BJ (cell line): ENCODE results near the gene RCOR1. TPM values are rescaled to one million over a fixed set of nuclear protein-coding genes. Genes with fewer than 3 reads are reported as not detected.

ENCODE experiments used
- CTCF ChIA-PET: fragments of 350-600 bp; formaldehyde crosslinking; extraction: SDS; loops from one replicate; lab custom pipeline; 2021; ENCODE audit warnings: antibody characterized with exemption, inconsistent platforms; lab: Yijun Ruan, JAX
- POLR2A ChIA-PET: fragments of 300-600 bp; sonication (Branson Sonifier 250); formaldehyde crosslinking; extraction: SDS; loops from one replicate; lab custom pipeline; 2021; ENCODE audit warnings: antibody characterized with exemption; lab: Charles Lee
- DNase-seq: peaks from one replicate; pipeline ENCODE4 v3.0.0-alpha.2; 2011; ENCODE audit warnings: low read depth
- H3K27me3 ChIP-seq: 2 replicates; pipeline ENCODE4 v1.6.0; 2011; ENCODE audit warnings: low read length; ENCODE audit not compliant: control insufficient read depth, insufficient read depth
- H3K36me3 ChIP-seq: 2 replicates; pipeline ENCODE4 v1.5.1; 2011; ENCODE audit warnings: low read length; ENCODE audit not compliant: control insufficient read depth, insufficient read depth
- H3K4me3 ChIP-seq: 2 replicates; pipeline ENCODE4 v1.5.1; 2011; ENCODE audit warnings: low read depth, mild to moderate bottlenecking, control low read depth, low read length
- polyA plus RNA-seq: library from polyadenylated mRNA; depleted of rRNA; stranded (reverse); fragments of >200 nt; gene quantifications from 2 replicates; pipeline ENCODE4 v1.2.3, GENCODE V29; 2011
- TF ChIP-seq, protein P1 (sequence below): IDR thresholded peaks from 2 replicates; pipeline ENCODE4 v1.5.1; 2011; ENCODE audit warnings: low read depth, mild to moderate bottlenecking, control low read depth, inconsistent platforms, low read length, moderate library complexity; ENCODE audit not compliant: insufficient read depth

Gene RCOR1
- polyA plus RNA-seq, 1 experiment: 7.9 TPM

DNA sequence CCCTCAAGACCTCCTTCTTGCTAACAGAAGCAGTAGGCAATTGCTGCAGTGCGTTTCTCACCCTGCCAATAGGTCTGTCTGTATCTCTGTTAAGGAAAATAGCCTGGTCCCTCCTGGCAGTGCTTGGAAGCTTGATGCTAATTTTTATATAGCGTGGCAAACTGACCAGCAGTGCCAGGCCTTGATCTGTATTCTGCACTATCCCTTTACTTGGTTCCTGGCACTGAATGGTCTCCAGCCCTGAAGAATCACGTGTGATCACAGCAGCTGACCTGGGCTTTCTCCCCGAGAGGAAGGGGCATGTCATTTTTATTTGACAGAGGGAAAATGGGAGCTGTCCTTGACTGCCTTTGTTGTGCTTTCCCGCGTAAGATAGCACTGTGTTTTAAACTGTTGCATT, 136.1 kb downstream of the RCOR1 start:
- ChIA-PET CTCF (interaction anchor here (1.2 to 1.5 kb wide), 2 partner anchors 9 to 33 kb away, joined by 3 read pairs; no protein-coding TSS in a partner anchor), POLR2A (no interaction called here)
- TF ChIP-seq, protein P1, sequence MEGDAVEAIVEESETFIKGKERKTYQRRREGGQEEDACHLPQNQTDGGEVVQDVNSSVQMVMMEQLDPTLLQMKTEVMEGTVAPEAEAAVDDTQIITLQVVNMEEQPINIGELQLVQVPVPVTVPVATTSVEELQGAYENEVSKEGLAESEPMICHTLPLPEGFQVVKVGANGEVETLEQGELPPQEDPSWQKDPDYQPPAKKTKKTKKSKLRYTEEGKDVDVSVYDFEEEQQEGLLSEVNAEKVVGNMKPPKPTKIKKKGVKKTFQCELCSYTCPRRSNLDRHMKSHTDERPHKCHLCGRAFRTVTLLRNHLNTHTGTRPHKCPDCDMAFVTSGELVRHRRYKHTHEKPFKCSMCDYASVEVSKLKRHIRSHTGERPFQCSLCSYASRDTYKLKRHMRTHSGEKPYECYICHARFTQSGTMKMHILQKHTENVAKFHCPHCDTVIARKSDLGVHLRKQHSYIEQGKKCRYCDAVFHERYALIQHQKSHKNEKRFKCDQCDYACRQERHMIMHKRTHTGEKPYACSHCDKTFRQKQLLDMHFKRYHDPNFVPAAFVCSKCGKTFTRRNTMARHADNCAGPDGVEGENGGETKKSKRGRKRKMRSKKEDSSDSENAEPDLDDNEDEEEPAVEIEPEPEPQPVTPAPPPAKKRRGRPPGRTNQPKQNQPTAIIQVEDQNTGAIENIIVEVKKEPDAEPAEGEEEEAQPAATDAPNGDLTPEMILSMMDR: no peak
- Histone ChIP-seq H3K27me3 (no peaks in the 10 kb centered on the region), H3K4me3 (no peak overlapping the region), H3K36me3 (peaks cover 20% of the 10 kb centered on the region)
- DNase-seq: no peak

DNA sequence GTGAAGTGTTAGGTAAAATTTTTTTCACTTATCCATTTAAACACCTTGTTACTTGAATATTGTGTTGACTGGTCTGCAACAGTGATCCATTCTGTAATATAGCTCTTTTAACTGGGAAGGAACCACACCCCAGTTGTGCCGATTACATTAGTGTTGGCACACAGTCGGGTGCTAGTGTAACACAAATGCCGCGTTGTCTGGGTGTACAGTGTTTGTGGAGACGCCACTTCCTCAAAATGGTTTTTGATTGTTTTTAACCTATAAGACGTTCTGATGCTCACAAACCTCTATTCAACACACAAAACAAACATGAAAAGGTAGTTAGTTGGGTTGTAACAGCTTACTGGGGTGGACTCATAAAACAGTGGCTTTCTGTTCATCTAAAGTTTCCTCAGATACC, 136.8 kb downstream of the RCOR1 start:
- ChIA-PET CTCF (interaction anchor here (1.2 to 1.5 kb wide), 2 partner anchors 8 to 33 kb away, joined by 3 read pairs; no protein-coding TSS in a partner anchor), POLR2A (no interaction called here)
- no peak overlapping the region for H3K4me3 ChIP-seq
- DNase-seq: no peak
- peaks cover 20% of the 10 kb centered on the region for H3K36me3 ChIP-seq
- H3K27me3 ChIP-seq: no peaks in the 10 kb centered on the region
- TF ChIP-seq, protein P1: no peak

DNA sequence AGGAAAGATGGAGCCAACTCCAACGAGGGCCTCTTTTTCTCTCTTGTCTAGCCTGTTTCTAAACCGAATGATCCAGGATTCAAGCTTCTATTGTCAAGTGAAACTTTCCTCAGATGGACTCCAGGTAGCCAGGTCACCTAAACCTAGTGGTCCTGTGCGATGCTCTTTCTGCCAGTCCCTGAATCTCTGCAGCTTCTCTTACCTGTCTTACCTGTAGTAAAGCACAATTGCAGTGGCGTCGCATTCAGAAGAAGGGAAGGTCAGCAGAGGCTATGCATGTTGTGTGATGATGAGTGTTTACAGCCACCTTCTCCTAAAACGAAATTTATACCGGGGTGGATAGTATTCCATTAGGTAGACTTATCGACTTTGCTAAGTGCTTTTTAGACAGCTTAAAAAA, 137.4 kb downstream of the RCOR1 start:
- ChIA-PET POLR2A (no interaction called here), CTCF (interaction anchor here (1.5 kb wide), 1 partner anchor 34 kb away, joined by 3 read pairs; no protein-coding TSS in a partner anchor)
- Histone ChIP-seq H3K36me3 (peaks cover 20% of the 10 kb centered on the region), H3K27me3 (no peaks in the 10 kb centered on the region), H3K4me3 (no peak overlapping the region)
- no peak for DNase-seq
- TF ChIP-seq, protein P1: no peak

DNA sequence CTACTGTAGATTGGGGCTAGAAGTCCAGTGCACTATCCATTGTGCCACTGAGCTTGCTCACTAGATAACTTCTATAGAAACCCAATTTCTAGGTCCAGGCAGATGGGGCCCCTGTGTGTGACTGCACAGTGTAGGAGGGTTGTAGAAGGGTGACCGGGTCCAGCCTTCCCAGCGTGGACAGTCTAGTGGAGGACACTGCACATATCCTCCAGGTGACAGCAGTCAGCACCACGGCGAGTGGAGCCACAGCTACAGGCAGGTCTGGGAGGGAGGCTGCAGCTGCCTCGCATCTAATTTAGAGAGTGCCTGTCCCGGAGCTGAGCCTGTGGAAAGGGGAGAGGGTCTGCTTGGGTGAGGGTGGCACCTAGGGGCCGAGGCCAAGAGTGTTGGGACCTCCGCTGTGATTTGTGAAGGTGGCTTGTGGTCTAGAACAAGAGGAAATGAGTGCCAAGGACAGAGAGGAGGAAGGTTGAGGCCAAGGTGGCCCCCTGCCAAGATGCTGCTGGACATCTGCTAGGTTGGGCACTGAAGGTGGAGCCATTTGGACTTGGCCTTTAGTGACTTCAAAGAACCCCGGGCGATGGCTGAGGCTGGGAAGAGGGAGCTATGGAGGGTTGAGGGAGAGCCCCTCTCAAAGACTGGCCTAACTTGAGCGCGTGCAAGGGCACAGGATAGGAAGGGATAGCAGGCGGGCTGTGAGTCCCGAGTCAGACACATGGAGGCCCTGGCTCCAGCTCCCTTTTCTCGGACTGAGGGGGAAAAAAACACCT, 138.8 kb downstream of the RCOR1 start:
- ChIA-PET CTCF (interaction anchor here (1.4 kb wide), 1 partner anchor 36 kb away, joined by 5 read pairs; no protein-coding TSS in a partner anchor), POLR2A (no interaction called here)
- peaks cover 19% of the 10 kb centered on the region for H3K36me3 ChIP-seq
- H3K27me3 ChIP-seq: no peaks in the 10 kb centered on the region
- TF ChIP-seq, protein P1: no peak
- no peak overlapping the region for H3K4me3 ChIP-seq
- DNase-seq: no peak
